ENCODE measurements around the gene EMC9. TPM values are rescaled to one million over a fixed set of nuclear protein-coding genes. Genes with fewer than 3 reads are reported as not detected.

The EMC9 gene
- total RNA-seq, 1 experiment from 2014 or later, result 25.2 TPM

GRCh38 chr14:24149302-24149969 lies 8.0 kb upstream of the EMC9 start:
- no peak for DNase-seq (ENCODE audit: low read depth)

GRCh38 chr14:24147761-24148428 lies 6.5 kb upstream of the EMC9 start:
- DNase-seq (ENCODE audit: low read depth), result no peak

- peak; percentile 97 for DNase-seq (ENCODE audit: low read depth)
Observed at GRCh38 chr14:24146978-24147760, 5.8 kb upstream of the EMC9 start, which contains the start of gene RNF31. TSS of gene RNF31 (plus strand) at chr14:24147498. CDS start at chr14:24147699, 201 bp downstream.

- peak; percentile 97 for DNase-seq (ENCODE audit: low read depth)
Observed at GRCh38 chr14:24146453-24146977, 5.1 kb upstream of the EMC9 start, which contains the start of gene PSME2. TSS of gene PSME2 (minus strand) at chr14:24146610. CDS start at chr14:24146581, 29 bp downstream.

- no peak for DNase-seq (ENCODE audit: low read depth)
Observed at GRCh38 chr14:24145690-24146452, 4.5 kb upstream of the EMC9 start.

- DNase-seq (ENCODE audit: low read depth), result no peak
Observed at GRCh38 chr14:24145219-24145618, 3.8 kb upstream of the EMC9 start.

GRCh38 chr14:24144451-24144850 lies 3.1 kb upstream of the EMC9 start:
- no peak for DNase-seq (ENCODE audit: low read depth)

- peak; percentile 79 for DNase-seq (ENCODE audit: low read depth)
Observed at GRCh38 chr14:24143511-24143910, 2.1 kb upstream of the EMC9 start.

GRCh38 chr14:24139272-24139934 lies 2.0 kb downstream of the EMC9 start:
- DNase-seq (ENCODE audit: low read depth), result no peak

- no peak for DNase-seq (ENCODE audit: low read depth)
Observed at GRCh38 chr14:24138396-24139271, 2.8 kb downstream of the EMC9 start.

GRCh38 chr14:24137529-24138395 lies 3.6 kb downstream of the EMC9 start:
- no peak for DNase-seq (ENCODE audit: low read depth)

GRCh38 chr14:24136684-24137528 lies 4.5 kb downstream of the EMC9 start:
- DNase-seq (ENCODE audit: low read depth), result no peak

- peak; percentile 81 for DNase-seq (ENCODE audit: low read depth)
Observed at GRCh38 chr14:24135834-24136683, 5.3 kb downstream of the EMC9 start, which contains the start of gene PSME1. TSS of gene PSME1 (plus strand) at chr14:24136194. CDS start at chr14:24136263, 69 bp downstream.

GRCh38 chr14:24135584-24135833 lies 5.9 kb downstream of the EMC9 start:
- no peak for DNase-seq (ENCODE audit: low read depth)

- no peak for DNase-seq (ENCODE audit: low read depth)
Observed at GRCh38 chr14:24133735-24134134, 7.7 kb downstream of the EMC9 start.

- DNase-seq (ENCODE audit: low read depth), result no peak
Observed at GRCh38 chr14:24132976-24133375, 8.4 kb downstream of the EMC9 start.
